IgD-negative memory B cell (primary cell): ENCODE measurements around the gene UVSSA. TPM values are rescaled to one million over a fixed set of nuclear protein-coding genes. Genes with fewer than 3 reads are reported as not detected.
"Not testable (repeated sequence)": the region's sequence is repeated elsewhere in the genome, so short reads cannot be mapped to it uniquely, and the experiment has no call there.

Source experiments
- H3K27ac Mint-ChIP-seq, 3 donors: one replicate each; pipeline ENCODE4 v1.8.0; 2020 to 2022; ENCODE audit warnings: mild to moderate bottlenecking in 3 of 3, mixed read lengths in 3 of 3, moderate library complexity in 1 of 3
- H3K27me3 Mint-ChIP-seq: one replicate; pipeline ENCODE4 v1.8.0; 2021; ENCODE audit warnings: mixed read lengths
- H3K36me3 Mint-ChIP-seq: one replicate; pipeline ENCODE4 v1.8.0; 2020; ENCODE audit warnings: mild to moderate bottlenecking, mixed read lengths
- H3K4me1 Mint-ChIP-seq, 3 donors: one replicate each; pipeline ENCODE4 v1.8.0; 2020 to 2022; ENCODE audit warnings: mixed read lengths in 3 of 3, mild to moderate bottlenecking in 1 of 3
- H3K4me3 Mint-ChIP-seq, 4 donors: one replicate each; pipeline ENCODE4 v1.8.0; 2020 to 2022; ENCODE audit warnings: mild to moderate bottlenecking in 4 of 4, mixed read lengths in 4 of 4, moderate library complexity in 3 of 4
- H3K9me3 Mint-ChIP-seq, 3 donors: one replicate each; pipeline ENCODE4 v1.8.0; 2020 to 2021; ENCODE audit warnings: mixed read lengths in 3 of 3, mild to moderate bottlenecking in 1 of 3
- polyA plus RNA-seq: library from polyadenylated mRNA; unstranded; fragments of 300-500 nt; fragmentation: Illumina TruSeq; gene quantifications from one replicate; pipeline ENCODE4 v1.2.3, GENCODE V29; 2021

UVSSA gene
- polyA plus RNA-seq, 1 donor from 2014 or later = 9.5 TPM

DNA sequence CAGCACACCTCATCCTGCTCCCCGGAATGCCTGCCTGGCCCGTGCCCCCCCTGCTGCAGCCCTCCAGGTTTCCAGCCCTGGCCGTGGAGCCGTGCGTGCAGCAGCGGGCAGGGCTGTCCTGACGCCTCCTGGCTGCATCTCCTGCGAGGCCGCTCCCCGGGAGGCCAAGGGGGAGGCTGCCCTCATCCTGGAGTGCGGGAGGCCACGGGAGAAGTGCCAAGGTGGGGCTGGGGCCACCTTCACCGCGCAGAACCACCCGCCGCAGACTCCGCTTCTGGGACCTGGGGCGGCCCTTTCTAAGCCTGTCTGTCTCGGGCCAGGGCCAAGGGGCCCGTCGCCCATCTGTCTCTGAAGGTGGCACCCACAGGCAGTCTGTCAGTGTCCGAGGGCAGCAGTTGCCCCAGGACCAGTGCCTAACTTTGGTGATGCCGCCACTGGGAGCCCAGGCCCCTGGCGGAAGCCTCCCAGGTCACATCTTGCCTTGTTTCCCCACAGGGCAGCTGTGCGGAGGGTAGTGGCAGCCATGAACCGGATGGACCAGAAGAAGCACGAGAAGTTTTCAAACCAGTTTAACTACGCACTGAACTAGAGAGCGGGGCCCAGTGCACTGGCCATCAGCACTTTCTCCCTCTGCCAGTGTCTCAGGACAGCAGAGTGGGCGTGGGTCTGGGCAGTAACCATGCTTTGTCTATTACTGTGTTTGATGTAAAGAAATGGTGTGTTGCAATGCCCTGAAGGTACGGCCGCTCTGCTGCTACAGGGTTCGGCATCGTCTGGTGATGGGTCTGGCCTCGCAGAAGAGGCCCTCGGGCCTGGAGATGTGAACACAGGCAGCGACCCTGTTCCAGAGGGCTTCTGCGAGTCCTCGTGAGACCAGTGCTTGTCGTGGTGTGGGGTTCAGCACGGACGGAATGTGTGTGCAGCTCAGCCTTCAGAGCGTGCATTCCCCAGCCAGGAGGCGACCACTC lies 38.6 kb downstream of the UVSSA start:
- Mint-ChIP-seq H3K27me3 (no peaks in the 10 kb centered on the region), H3K9me3 (peaks cover 6 to 16% (median 13%) of the 10 kb centered on the region in 3 donors), H3K27ac (no peak overlapping the region), H3K36me3 (peaks cover 7% of the 10 kb centered on the region), H3K4me3 (no peak overlapping the region), H3K4me1 (no peaks in the 10 kb centered on the region)

DNA sequence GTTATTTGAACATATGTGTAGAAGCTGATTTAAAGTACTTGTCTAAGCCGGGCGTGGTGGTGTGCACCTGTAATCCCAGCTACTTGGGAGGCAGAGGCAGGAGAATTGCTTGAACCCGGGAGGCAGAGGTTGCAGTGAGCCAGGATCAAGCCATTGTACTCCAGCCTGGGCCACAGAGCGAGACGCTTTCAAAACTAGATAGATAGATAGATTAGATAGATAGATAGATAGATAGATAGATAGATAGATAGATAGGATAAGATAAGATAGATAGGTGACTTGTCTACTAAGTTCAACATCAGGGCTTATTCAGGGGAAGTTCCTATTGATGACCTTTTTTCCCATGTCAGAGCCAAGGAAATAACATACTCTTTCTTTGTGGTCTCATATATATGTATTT lies 46.4 kb downstream of the UVSSA start:
- H3K4me1 Mint-ChIP-seq = not testable (repeated sequence)

DNA sequence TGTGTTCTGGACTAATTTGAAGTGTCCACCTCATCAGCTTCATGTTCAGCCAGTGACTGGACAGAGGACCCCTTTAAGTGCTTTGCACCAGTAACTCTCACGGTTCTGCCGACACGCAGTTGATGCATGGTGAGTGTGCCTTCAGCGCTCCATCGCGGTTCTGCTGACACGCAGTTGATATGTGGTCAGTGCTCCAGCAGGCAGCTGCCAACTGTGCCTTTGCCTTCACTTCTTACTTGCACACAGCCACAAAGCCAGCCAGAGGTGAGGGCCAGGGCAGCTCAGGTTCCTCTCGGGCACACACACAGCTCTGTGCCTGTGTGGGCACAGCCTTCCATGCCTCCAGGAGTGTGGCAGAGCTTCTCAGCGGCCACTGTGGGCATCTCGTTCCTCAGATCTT lies 46.9 kb downstream of the UVSSA start:
- H3K27me3 Mint-ChIP-seq = no peaks in the 10 kb centered on the region
- H3K9me3 Mint-ChIP-seq = peaks cover under 1 to 4% (median 4%) of the 10 kb centered on the region in 3 donors
- H3K4me1 Mint-ChIP-seq = no peaks in the 10 kb centered on the region
- H3K4me3 Mint-ChIP-seq = no peak overlapping the region
- H3K36me3 Mint-ChIP-seq = peaks cover 4% of the 10 kb centered on the region
- peak overlapping the region in 1 of 3 donors; percentile 13 for H3K27ac Mint-ChIP-seq

More for the DNA sequence above, 46.4 kb downstream of the UVSSA start:
- H3K9me3 Mint-ChIP-seq, H3K27me3 Mint-ChIP-seq, H3K36me3 Mint-ChIP-seq, H3K4me3 Mint-ChIP-seq: not testable (repeated sequence)
- H3K27ac Mint-ChIP-seq = peak overlapping the region in 1 of 3 donors; percentile 13

DNA sequence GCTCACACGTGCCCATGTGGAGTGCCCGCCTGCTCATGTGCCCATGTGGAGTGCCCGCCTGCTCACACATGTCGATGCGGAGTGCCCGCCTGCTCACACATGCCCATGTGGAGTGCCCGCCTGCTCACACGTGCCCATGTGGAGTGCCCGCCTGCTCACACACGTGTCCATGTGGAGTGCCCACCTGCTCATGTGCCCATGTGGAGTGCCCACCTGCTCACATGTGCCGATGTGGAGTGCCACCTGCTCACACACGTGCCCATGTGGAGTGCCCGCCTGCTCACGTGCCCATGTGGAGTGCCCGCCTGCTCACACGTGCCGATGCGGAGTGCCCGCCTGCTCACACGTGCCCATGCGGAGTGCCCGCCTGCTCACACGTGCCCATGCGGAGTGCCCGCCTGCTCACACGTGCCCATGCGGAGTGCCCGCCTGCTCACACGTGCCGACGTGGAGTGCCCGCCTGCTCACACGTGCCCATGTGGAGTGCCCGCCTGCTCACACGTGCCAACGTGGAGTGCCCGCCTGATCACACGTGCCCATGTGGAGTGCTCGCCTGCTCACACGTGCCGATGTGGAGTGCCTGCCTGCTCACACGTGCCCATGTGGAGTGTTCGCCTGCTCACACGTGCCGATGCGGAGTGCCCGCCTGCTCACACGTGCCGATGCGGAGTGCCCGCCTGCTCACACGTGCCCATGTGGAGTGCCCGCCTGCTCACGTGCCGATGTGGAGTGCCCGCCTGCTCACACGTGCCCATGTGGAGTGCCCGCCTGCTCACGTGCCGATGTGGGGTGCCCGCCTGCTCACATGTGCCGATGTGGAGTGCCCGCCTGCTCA lies 47.8 kb downstream of the UVSSA start:
- not testable (repeated sequence) for H3K36me3 Mint-ChIP-seq, H3K27me3 Mint-ChIP-seq, H3K27ac Mint-ChIP-seq, H3K9me3 Mint-ChIP-seq, H3K4me3 Mint-ChIP-seq, H3K4me1 Mint-ChIP-seq

DNA sequence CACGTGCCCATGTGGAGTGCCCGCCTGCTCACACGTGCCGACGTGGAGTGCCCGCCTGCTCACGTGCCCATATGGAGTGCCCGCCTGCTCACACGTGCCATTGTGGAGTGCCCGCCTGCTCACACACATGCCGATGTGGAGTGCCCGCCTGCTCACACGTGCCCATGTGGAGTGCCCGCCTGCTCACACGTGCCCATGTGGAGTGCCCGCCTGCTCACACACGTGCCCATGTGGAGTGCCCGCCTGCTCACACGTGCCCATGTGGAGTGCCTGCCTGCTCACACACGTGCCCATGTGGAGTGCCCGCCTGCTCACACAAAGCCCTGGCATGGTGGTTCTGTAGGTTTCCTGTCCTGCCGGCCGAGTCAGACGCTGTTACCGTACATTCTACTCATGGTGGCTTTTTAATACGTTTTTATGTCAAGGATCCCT lies 48.4 kb downstream of the UVSSA start:
- not testable (repeated sequence) for H3K4me1 Mint-ChIP-seq, H3K36me3 Mint-ChIP-seq, H3K27ac Mint-ChIP-seq, H3K4me3 Mint-ChIP-seq, H3K27me3 Mint-ChIP-seq, H3K9me3 Mint-ChIP-seq

DNA sequence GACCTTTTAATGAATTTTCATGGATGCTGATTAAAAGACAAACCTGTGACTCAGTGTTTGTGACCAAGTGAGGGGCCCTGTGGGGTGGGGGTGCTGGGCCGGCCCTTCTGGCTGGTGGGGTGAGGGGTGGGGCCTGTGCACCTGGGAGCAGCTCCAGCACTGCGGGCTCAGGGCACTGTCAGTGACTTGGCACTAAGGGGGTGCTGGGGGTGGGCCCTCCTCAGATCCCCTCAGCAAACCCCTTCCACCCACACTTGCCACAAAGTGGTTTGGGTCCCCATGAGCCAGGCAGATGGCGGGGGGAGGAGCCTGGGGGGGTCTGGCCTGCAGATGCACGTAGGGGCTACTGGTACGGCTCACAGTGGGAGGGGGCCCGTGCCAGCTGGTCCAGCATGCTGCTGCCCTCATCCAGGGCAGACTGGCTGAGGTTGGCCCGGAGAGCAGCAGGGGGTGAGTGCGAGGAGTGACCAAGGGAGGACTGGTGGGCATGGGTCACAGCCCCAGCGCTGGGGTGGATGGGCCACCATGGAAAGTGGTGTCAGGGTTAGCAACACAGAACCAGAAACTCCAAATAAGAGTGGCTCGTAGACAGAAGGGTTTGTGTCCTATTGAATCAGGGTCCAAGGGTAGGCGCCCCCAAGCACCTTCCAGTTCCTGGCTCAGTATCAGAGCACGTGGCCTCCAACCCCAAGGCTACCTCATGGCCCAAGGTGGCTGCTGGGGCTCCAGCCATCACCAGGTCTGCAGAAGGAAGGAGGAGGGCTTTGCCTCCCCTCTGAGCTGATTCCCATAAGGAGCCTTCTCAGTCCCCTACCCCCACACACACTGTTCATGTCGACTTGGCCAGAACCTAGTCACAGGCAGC lies 49.2 kb downstream of the UVSSA start:
- no peaks in the 10 kb centered on the region for H3K4me1 Mint-ChIP-seq
- H3K27ac Mint-ChIP-seq = no peak overlapping the region
- peaks cover 4% of the 10 kb centered on the region for H3K36me3 Mint-ChIP-seq
- H3K4me3 Mint-ChIP-seq = no peak overlapping the region
- no peaks in the 10 kb centered on the region for H3K27me3 Mint-ChIP-seq
- peaks cover 0 to 4% (median 2%) of the 10 kb centered on the region in 3 donors for H3K9me3 Mint-ChIP-seq

DNA sequence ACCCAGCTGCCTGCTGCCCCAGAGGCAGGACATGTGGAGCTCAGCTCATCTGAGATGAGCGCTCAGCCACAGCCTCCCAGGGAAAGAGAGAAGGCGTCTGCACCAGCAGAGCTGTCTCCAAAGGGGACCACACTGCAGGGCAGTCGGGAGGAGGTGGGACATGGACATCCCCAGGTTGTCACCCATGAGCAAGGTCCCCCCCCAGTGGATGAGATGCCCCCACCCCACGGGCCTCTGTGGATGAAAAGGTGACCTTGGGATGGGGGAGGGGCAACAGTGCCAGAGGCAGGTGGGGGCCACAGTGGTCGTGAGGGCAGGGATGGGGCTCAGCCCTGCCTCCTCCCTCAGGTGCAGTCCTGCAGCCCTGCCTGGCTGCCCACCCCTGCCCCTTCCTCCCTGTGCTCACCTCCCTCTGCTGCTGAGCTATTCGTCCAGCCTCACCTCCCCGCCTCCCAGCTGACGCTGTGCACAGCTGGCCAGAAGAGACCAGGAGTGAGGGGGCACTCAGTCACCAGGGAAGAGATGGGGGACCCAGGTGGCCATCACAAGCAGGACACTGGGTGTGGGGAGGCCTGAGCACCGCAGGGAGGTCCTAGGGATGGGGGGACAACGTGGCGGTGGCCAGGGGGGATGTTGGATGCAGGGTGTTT lies 49.9 kb downstream of the UVSSA start:
- no peaks in the 10 kb centered on the region for H3K4me1 Mint-ChIP-seq
- no peak overlapping the region for H3K4me3 Mint-ChIP-seq
- peaks cover 0 to 4% (median 2%) of the 10 kb centered on the region in 3 donors for H3K9me3 Mint-ChIP-seq
- no peak overlapping the region for H3K27ac Mint-ChIP-seq
- H3K36me3 Mint-ChIP-seq = peaks cover 4% of the 10 kb centered on the region
- peaks cover 3% of the 10 kb centered on the region for H3K27me3 Mint-ChIP-seq

DNA sequence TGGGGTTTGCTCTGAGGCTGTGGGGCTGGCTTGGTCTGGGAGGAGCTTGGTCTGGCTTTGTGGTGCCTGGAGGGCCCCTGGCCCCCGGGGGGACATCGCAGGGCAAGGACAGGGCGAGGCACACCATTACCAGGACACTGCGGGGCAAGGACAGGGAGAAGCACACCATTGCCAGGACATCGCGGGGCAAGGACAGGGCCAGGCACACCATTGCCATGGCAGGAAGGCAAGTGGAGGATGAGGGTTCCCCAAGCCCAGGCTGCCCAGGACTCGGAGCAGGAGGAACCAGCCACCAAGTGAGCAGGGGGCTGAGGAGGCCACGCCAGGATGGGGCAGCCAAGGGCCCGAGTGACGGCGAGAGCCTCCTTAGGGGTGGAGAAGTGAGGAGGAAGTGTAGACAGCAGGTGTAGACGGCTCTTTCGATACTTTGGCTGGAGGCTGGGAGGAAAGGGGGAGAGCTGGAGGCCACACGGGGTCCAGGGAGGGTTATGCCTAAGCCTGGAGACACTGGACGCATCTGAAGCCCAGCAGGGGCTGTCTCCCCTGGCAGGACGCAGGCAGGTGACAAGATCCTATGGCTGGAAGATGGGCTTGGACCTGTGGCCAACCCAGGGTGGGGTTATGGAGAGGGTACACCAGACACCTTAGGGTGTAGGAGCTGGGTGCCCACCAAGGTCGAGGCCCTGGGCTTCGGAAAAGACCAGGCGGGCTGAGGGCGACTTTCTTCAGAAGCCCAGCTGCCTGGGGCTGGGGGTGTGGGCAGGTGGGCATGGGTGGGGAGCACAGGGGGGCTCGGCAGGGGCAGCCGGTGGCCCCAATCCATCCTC lies 51.9 kb downstream of the UVSSA start:
- no peak overlapping the region for H3K27ac Mint-ChIP-seq
- H3K36me3 Mint-ChIP-seq = peaks cover 4% of the 10 kb centered on the region
- peaks cover 0 to 2% (median 0%) of the 10 kb centered on the region in 3 donors for H3K9me3 Mint-ChIP-seq
- no peak overlapping the region for H3K4me3 Mint-ChIP-seq
- no peaks in the 10 kb centered on the region for H3K4me1 Mint-ChIP-seq
- H3K27me3 Mint-ChIP-seq = peaks cover 8% of the 10 kb centered on the region

DNA sequence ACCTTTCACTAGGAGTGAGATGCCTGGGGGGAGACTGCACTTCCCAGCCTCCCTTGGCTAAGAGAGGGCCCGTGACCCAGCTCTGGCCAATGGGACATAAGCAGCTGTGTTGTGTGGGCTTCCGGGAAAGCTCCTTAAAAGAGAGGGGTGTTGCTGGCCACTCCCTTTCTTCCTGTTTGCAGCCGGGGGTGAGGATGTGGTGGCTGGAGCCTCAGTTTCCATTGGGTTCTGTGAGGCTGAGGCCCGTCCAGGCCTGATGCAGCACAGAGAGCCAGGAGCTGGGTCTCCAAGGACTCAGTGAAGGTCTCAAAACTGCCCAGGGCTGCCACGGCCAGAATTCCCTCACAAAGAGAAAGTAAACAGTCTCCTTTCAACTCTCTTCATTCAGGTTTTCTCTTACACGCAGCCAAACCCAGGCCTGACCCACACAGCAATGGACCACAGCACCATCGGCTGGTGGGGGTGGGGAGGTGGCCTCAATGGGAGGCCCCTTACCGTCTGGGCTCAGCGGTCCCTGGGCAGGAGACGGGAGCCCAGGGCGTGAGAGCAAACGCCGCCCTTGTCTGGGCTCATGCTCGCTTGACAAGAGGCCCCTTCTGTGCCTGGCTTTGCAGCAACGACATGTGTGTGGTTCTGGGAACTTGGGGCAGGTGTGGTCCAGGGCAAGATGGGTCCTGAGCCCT lies 52.6 kb downstream of the UVSSA start:
- Mint-ChIP-seq H3K4me3 (no peak overlapping the region), H3K27me3 (peaks cover 8% of the 10 kb centered on the region), H3K4me1 (no peaks in the 10 kb centered on the region), H3K9me3 (peaks cover 0 to 2% (median 0%) of the 10 kb centered on the region in 3 donors), H3K27ac (no peak overlapping the region), H3K36me3 (peaks cover 2% of the 10 kb centered on the region)

DNA sequence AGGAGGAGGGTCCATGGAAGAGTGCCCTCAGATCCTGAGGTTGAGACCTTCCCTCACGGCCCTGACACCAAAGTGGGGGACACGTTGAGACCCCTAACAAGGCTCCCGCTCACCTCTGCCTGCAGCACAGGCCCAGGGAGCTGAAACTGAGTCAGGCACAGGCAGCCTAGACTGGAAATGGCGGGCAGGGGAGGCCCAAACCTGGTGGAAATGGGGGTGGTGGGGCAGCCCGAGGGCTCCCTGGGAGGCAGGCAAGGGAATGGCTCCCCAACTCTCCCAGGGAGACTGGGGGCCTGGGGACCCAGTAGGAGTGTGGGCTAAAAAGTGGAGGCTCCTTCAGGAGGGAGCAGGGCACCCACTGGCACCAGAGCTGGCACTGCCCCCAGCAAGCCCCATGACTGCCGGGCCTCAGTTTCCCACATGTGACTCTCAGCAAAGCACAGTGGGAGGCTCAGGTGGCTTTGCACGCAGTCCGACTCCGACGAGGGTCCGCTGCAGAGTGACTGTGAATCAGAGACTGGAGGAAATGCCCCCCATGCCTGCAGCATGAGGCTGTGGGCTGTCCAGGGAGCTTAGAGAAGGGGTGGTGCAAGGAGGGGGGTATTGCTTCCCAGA lies 53.3 kb downstream of the UVSSA start:
- H3K4me1 Mint-ChIP-seq = no peaks in the 10 kb centered on the region
- H3K36me3 Mint-ChIP-seq = peaks cover 2% of the 10 kb centered on the region
- H3K27me3 Mint-ChIP-seq = peaks cover 11% of the 10 kb centered on the region
- no peak overlapping the region for H3K27ac Mint-ChIP-seq
- H3K4me3 Mint-ChIP-seq = peak overlapping the region in 1 of 4 donors; percentile 77
- H3K9me3 Mint-ChIP-seq = peaks cover 0 to 2% (median 0%) of the 10 kb centered on the region in 3 donors

DNA sequence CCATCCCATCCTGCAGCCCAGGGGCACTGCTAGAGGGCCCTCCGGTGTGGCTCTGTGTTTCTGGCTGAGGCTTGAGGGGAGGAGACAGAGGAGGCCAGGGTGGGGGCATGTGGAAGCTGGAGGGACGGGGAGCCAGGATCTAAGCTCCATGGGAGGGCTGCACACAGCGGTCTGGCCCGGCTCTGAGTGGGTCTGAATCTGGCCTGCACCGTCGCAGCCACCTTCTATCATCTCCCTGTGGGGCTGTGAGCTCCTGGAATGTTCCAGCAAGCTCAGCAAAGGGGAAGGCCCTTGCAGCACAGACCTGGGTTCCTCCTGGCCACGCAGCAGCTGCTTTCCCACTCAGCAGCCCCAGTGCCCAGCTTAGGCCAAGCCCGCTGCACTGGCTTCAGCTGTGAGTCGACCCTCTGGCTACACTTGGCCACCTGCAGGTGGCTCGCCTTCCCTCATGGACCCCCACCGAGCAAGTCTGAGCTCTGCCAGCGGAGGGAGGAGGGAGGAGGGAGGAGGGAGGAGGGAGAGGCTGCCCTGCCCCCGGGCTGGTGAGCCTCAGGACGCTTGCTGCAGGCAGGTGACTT lies 53.9 kb downstream of the UVSSA start:
- H3K27me3 Mint-ChIP-seq = peaks cover 12% of the 10 kb centered on the region
- H3K4me1 Mint-ChIP-seq = no peaks in the 10 kb centered on the region
- no peak overlapping the region for H3K27ac Mint-ChIP-seq
- peak overlapping the region in 1 of 4 donors; percentile 77 for H3K4me3 Mint-ChIP-seq
- H3K36me3 Mint-ChIP-seq = no peaks in the 10 kb centered on the region
- H3K9me3 Mint-ChIP-seq = peaks cover 0 to 2% (median 0%) of the 10 kb centered on the region in 3 donors

DNA sequence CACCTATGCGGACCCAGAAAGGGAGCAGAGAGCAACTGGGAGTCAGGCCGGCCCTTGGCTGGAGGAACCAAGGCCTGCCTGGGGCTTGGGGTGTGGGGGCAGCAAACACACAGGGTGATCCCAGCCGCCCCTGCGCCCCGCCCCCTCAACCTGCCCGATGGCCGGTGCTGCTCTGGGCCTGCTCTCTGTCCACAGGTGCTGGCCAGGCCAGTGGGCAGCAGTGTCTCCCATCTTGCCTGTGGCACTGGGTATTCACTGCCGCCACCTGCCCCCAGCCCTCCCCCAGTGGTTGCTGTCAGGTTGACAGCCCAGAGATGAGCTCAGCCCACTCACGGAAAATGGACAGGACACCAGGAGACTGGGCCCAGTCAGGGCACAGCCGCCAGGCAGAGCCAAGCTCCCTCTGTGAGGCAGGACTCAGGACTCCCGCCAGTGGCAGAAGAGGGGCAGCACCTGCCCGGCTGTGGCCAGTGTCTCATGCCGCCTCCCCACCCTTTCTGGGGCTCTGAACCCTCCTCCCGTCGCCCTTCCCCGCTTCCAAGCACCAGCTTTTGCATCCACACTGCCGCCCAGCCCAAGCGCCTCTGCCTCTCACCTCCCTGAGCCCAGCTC lies 54.5 kb downstream of the UVSSA start:
- no peaks in the 10 kb centered on the region for H3K4me1 Mint-ChIP-seq
- no peak overlapping the region for H3K27ac Mint-ChIP-seq
- peaks cover 0 to 2% (median 0%) of the 10 kb centered on the region in 3 donors for H3K9me3 Mint-ChIP-seq

More for the DNA sequence above, 54.5 kb downstream of the UVSSA start:
- H3K36me3 Mint-ChIP-seq = no peaks in the 10 kb centered on the region
- peak overlapping the region in 1 of 4 donors; percentile 77 for H3K4me3 Mint-ChIP-seq
- peaks cover 12% of the 10 kb centered on the region for H3K27me3 Mint-ChIP-seq
